ENCODE data around the gene ATL2.
"Not testable (repeated sequence)": the region's sequence is repeated elsewhere in the genome, so short reads cannot be mapped to it uniquely, and the experiment has no call there.

The ATL2 gene

DNA sequence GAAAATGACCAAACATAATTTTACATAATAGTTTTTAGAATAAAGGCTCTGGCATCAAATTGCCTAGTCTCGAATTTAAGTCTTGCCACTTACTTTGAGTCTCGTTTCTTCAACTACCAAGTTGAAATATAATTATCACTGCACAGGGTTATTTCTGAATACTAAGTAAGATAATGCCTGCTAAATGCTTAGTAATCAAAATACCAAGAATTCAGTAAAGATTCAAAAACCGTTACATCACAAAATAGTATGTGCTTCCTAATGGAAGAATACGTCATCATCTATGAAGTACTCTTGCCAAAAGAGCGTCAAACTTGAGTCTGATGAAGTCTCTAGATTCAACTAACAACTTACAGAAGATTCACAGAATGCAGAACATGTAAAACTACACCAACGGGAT lies 40.5 kb downstream of the ATL2 start:
- no peaks in the 10 kb centered on the region for H3K27me3 ChIP-seq (replicated peaks; ENCODE audit: control insufficient read depth, insufficient read depth, low read length)
- no peak overlapping the region for H3K4me3 ChIP-seq (replicated peaks; ENCODE audit: low read depth, low read length)
- DNase-seq (ENCODE audit: extremely low read depth, insufficient read length): no peak
- TF ChIP-seq, protein P1, sequence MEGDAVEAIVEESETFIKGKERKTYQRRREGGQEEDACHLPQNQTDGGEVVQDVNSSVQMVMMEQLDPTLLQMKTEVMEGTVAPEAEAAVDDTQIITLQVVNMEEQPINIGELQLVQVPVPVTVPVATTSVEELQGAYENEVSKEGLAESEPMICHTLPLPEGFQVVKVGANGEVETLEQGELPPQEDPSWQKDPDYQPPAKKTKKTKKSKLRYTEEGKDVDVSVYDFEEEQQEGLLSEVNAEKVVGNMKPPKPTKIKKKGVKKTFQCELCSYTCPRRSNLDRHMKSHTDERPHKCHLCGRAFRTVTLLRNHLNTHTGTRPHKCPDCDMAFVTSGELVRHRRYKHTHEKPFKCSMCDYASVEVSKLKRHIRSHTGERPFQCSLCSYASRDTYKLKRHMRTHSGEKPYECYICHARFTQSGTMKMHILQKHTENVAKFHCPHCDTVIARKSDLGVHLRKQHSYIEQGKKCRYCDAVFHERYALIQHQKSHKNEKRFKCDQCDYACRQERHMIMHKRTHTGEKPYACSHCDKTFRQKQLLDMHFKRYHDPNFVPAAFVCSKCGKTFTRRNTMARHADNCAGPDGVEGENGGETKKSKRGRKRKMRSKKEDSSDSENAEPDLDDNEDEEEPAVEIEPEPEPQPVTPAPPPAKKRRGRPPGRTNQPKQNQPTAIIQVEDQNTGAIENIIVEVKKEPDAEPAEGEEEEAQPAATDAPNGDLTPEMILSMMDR (IDR thresholded peaks at IDR 0.05; ENCODE audit: insufficient read depth, low read length, poor library complexity, severe bottlenecking): no peak
- H3K36me3 ChIP-seq (ENCODE audit: control insufficient read depth, insufficient read depth, low read length): peaks cover 1% of the 10 kb centered on the region; the same call in 1 of the 2 replicates

DNA sequence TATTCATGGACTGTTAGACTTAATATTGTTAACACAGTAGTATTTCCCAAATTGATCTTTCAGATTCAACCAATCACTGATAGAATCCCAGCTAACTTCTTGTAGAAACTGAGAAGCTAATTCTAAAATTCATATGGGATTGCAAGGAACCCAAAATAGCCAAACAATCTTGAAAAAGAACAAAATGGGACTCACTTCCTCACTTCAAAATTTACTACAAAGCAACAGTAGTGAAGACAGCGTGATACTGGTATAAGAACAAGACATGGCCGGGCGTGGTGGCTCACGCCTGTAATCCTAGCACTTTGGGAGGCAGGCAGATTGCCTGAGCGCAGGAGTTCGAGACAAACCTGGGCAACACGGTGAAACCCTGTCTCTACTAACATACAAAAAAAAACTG lies 46.3 kb downstream of the ATL2 start:
- TF ChIP-seq, protein P1 (IDR thresholded peaks at IDR 0.05; ENCODE audit: insufficient read depth, low read length, poor library complexity, severe bottlenecking): no peak
- no peak overlapping the region for H3K4me3 ChIP-seq (replicated peaks; ENCODE audit: low read depth, low read length)
- no peaks in the 10 kb centered on the region for H3K36me3 ChIP-seq (ENCODE audit: control insufficient read depth, insufficient read depth, low read length)
- no peaks in the 10 kb centered on the region for H3K27me3 ChIP-seq (replicated peaks; ENCODE audit: control insufficient read depth, insufficient read depth, low read length)
- no peak for DNase-seq (ENCODE audit: extremely low read depth, insufficient read length)

DNA sequence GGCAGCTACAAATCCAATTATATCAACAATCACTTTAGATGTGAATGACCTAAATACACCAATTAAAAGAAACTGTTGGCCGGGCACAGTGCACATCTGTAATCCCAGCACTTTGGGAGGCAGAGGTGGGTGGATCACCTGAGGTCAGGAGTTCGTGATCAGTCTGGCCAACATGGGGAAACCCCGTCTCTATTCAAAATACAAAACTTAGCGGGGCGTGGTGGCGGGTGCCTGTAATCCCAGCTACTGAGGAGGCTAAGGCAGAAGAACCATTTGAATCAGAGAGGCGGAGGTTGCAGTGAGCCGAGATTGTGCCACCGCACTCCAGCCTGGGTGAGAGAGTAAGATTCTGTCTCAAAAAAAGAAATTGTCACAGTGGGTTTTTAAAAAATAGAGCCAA lies 49.5 kb downstream of the ATL2 start:
- Histone ChIP-seq H3K27me3 (replicated peaks; ENCODE audit: control insufficient read depth, insufficient read depth, low read length) (no peaks in the 10 kb centered on the region), H3K36me3 (ENCODE audit: control insufficient read depth, insufficient read depth, low read length) (no peaks in the 10 kb centered on the region), H3K4me3 (replicated peaks; ENCODE audit: low read depth, low read length) (no peak overlapping the region)
- DNase-seq (ENCODE audit: extremely low read depth, insufficient read length): no peak
- TF ChIP-seq, protein P1 (IDR thresholded peaks at IDR 0.05; ENCODE audit: insufficient read depth, low read length, poor library complexity, severe bottlenecking): no peak

DNA sequence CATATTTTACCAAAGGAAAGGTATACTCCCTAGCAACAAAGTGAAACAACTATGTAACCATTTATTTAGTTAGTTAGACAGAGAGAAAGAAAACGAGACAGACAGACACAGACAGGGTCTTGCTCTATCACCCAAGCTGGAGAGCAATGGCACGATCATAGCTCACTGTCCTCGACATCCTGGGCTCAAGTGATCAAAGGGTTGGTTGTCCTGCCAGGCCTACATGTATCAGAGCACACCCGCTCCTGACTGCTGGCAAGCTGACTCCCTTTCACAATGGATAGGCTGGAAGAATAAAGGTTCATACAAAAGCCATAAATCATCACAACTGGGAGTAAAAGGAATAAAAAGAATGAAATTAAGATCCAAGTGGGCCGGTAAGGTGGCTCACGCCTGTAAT lies 53.5 kb downstream of the ATL2 start:
- no peak for DNase-seq (ENCODE audit: extremely low read depth, insufficient read length)

DNA sequence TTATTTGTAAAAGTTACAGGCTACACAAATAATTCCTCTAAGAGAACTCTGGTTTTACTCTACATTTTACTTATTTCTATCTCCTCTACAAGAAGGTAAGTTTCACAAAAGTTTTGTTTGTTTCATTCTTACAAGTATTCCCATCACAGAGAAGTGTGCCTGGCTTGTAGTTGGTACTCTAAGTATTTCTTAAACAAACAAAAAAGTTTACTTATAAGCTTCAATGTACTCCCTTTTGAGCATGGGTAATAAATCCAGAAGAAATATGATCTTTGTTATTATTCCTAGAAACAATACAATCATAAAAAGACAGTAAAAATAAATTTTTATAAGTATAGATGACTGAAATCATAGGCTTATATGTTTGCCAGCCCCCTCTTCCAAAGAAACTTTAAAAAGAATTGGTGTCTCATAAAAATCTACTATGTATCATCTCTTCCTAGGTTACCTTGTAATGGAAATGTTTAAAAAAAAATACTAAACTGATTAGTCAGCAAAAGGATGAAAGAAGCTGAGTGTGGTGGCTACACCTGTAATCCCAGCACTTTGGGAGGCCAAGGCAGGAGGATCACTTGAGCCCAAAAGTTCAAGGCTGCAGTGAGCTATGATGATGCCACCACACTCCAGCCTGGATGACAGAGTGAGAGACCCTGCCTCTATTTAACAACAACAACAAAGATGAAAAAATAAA lies 54.7 kb downstream of the ATL2 start:
- no peak for DNase-seq (ENCODE audit: extremely low read depth, insufficient read length)
- Histone ChIP-seq H3K36me3 (ENCODE audit: control insufficient read depth, insufficient read depth, low read length) (no peaks in the 10 kb centered on the region; the same call in 1 of the 2 replicates), H3K4me3 (replicated peaks; ENCODE audit: low read depth, low read length) (no peak overlapping the region), H3K27me3 (replicated peaks; ENCODE audit: control insufficient read depth, insufficient read depth, low read length) (no peaks in the 10 kb centered on the region)
- TF ChIP-seq, protein P1 (IDR thresholded peaks at IDR 0.05; ENCODE audit: insufficient read depth, low read length, poor library complexity, severe bottlenecking): no peak

More for the DNA sequence above, 53.5 kb downstream of the ATL2 start:
- Histone ChIP-seq H3K4me3 (replicated peaks; ENCODE audit: low read depth, low read length) (no peak overlapping the region), H3K27me3 (replicated peaks; ENCODE audit: control insufficient read depth, insufficient read depth, low read length) (no peaks in the 10 kb centered on the region), H3K36me3 (ENCODE audit: control insufficient read depth, insufficient read depth, low read length) (no peaks in the 10 kb centered on the region)
- TF ChIP-seq, protein P1 (IDR thresholded peaks at IDR 0.05; ENCODE audit: insufficient read depth, low read length, poor library complexity, severe bottlenecking): no peak

DNA sequence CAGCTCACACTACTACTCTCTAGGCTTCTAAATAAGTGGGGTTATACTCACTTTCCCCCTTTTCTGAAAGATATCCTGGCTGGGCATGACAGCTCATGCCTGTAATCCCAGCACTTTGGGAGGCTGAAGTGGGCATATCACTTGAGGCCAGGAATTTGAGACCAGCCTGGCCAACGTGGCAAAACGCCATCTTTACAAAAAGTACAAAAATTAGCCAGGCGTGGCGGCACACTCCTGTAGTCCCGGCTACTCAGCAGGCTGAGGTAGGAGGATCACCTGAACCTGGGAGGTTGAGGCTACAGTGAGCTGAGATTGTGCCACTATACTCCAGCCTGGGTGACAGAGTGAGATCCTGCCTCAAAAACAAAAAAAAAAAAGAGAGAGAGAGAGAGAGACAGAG lies 57.8 kb downstream of the ATL2 start:
- not testable (repeated sequence) for H3K4me3 ChIP-seq (replicated peaks; ENCODE audit: low read depth, low read length); H3K27me3 ChIP-seq (replicated peaks; ENCODE audit: control insufficient read depth, insufficient read depth, low read length); DNase-seq (ENCODE audit: extremely low read depth, insufficient read length); H3K36me3 ChIP-seq (ENCODE audit: control insufficient read depth, insufficient read depth, low read length)

Measured in GM06990 (cell line).